HG02938 (cell line): ENCODE results near the gene PCID2.

ENCODE experiments used
- ATAC-seq: cut with Tn5 transposase; IDR thresholded peaks from one replicate; pipeline ENCODE4 v1.9.1; 2021; ENCODE audit warnings: mild to moderate bottlenecking, moderate library complexity; ENCODE audit not compliant: unreplicated experiment

Gene PCID2

GRCh38 chr13:113129921-113130750 lies 78.3 kb downstream of the PCID2 start:
- ATAC-seq: no peak

- no peak for ATAC-seq
Measured at GRCh38 chr13:113129480-113129879, 79.0 kb downstream of the PCID2 start.
